ENCODE results near the gene RAD23A.
A peak's percentile ranks its signal among the peaks of the same experiment; 100 is the strongest.

Gene RAD23A

DNA sequence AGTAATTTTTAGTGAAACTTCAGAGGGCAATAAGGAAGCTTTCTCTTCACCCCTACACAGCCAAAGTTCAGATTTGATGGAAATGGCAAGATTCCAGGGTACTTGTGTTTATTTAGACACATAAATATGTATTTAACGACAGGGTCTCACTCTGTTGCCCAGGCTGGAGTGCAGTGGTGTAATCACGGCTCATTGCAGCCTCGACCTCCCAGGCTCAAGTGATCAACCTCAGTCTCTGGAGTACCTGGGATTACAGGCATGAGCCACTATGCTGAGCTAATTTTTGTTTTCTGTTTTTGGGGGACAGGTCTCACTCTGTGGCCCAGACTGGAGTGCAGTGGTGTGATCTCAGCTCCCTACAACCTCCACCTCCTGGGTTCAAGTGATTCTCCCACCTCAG is 24.6 kb upstream of the RAD23A start:
- TF ChIP-seq ZNF121 (tag by site-specific recombination; IDR thresholded peaks at IDR 0.05) (peak; percentile 93), ZNF664 (tag by site-specific recombination; IDR thresholded peaks at IDR 0.05) (0 out of 2 replicates have a peak, but pooled peaks have one; percentile 29), ZNF2 (tag by site-specific recombination; IDR thresholded peaks at IDR 0.05) (no peak), ZNF394 (tag by site-specific recombination; IDR thresholded peaks at IDR 0.05; ENCODE audit: borderline replicate concordance) (peak; percentile 27; the same call in 1 of the 2 replicates), GLIS1 (tag by site-specific recombination; IDR thresholded peaks at IDR 0.05) (peak; percentile 33; the same call in 1 of the 2 replicates)
- Histone ChIP-seq H3K4me1 (ENCODE audit: control insufficient read depth, insufficient read depth, low read length) (no peaks in the 10 kb centered on the region), H3K9me3 (ENCODE audit: control insufficient read depth, insufficient read depth, low read depth, low read length) (no peaks in the 10 kb centered on the region), H3K36me3 (ENCODE audit: control insufficient read depth in 2 of 2, insufficient read depth in 1 of 2, low read length in 2 of 2) (peaks cover 24 to 36% of the 10 kb centered on the region in 2 experiments; a peak in 2 of 3 replicates), H3K27ac (ENCODE audit: extremely low read depth, low read depth, low read length) (no peak overlapping the region), H3K4me3 (ENCODE audit: low read depth, low read length) (no peak overlapping the region)
- ChIA-PET POLR2A (interaction anchor here (1.9 to 3.0 kb wide), 2 partner anchors 12 to 30 kb away, joined by 12 to 18 read pairs; partner anchors contain the start of genes FARSA and GCDH), CTCF (interaction anchor here (0.6 to 1.4 kb wide), 3 partner anchors 12 to 44 kb away, joined by 3 to 7 read pairs (median 3); no protein-coding TSS in a partner anchor)

DNA sequence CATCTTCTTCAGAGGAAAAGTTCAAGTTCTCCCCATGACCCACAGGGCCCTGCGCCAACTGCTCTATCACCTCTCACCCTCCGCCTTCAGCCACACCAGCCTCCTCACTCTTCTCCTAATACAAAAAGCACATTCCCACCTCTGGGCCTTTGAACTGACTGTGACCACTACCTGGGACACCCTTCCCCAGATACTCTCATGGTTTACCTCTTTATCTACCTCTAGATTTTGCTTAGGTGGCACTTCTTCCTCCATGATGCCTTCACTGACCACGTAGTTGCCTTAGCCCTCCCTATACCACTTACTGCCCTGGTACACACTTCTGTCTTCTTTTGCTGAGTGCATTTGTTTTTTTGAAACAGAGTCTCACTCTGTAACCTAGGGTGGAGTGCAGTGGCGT is 22.7 kb upstream of the RAD23A start:
- no peaks in the 10 kb centered on the region for H3K4me1 ChIP-seq (ENCODE audit: control insufficient read depth, insufficient read depth, low read length)

DNA sequence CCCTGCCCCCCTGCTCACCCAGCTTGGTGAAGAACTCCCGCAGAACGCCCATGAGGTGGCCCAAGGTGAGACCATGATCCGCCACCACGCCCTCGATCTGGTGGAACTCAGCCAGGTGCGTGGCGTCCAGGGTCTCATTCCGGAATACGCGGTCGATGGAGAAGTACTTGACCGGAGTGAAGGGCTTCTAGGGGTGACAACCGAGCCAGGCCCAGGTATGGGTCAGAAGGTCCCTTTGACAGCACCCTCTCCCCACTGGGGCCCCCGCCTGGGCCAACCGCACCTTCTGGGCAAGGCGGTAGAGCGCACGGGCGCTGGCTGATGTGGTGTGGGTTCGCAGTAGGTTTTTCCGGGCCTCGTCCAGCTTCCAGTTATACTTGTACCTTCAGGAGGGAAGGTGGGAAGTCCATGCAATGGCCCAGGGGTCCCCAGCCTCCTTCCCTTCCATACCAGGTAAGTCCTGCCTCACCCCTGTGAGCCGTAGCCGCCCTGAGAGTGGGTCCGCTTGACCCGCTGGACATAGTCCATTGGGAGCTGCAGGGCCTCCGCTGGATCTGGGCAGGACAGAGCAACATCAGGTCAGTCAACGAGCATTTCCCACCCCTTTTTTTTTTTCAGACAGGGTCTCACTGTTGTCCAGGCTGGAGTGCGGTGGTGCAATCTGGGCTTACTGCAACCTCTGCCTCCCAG is 20.9 kb upstream of the RAD23A start:
- Histone ChIP-seq H3K9me3 (ENCODE audit: control insufficient read depth, insufficient read depth, low read depth, low read length) (no peaks in the 10 kb centered on the region), H3K36me3 (ENCODE audit: control insufficient read depth in 2 of 2, insufficient read depth in 1 of 2, low read length in 2 of 2) (peaks cover 45 to 69% of the 10 kb centered on the region in 2 experiments), H3K4me3 (ENCODE audit: low read depth, low read length) (no peak overlapping the region), H3K27ac (ENCODE audit: extremely low read depth, low read depth, low read length) (no peak overlapping the region), H3K4me1 (ENCODE audit: control insufficient read depth, insufficient read depth, low read length) (no peaks in the 10 kb centered on the region)
- CTCF ChIA-PET: interaction anchor here (0.7 kb wide), 1 partner anchor 68 kb away, joined by 3 read pairs; no protein-coding TSS in a partner anchor
- TF ChIP-seq SETDB1 (IDR thresholded peaks at IDR 0.05; ENCODE audit: insufficient read length, low read length): no peak
- POLR2A ChIA-PET: no interaction called here

More for the DNA sequence above, 22.7 kb upstream of the RAD23A start:
- no peak overlapping the region for H3K4me3 ChIP-seq (ENCODE audit: low read depth, low read length)
- no peak overlapping the region for H3K27ac ChIP-seq (ENCODE audit: extremely low read depth, low read depth, low read length)
- CTCF ChIA-PET: no interaction called here
- POLR2A ChIA-PET: interaction anchor here (0.6 to 1.7 kb wide), 2 partner anchors 10 to 210 kb away, joined by 3 to 8 read pairs; partner anchors contain the start of gene FARSA
- H3K36me3 ChIP-seq (ENCODE audit: control insufficient read depth in 2 of 2, insufficient read depth in 1 of 2, low read length in 2 of 2): peaks cover 33 to 51% of the 10 kb centered on the region in 2 experiments; a peak in 2 of 3 replicates
- no peaks in the 10 kb centered on the region for H3K9me3 ChIP-seq (ENCODE audit: control insufficient read depth, insufficient read depth, low read depth, low read length)
- TF ChIP-seq ZNF211 (tag by site-specific recombination; IDR thresholded peaks at IDR 0.05; ENCODE audit: low read depth) (no peak), ZNF623 (tag by site-specific recombination; IDR thresholded peaks at IDR 0.05) (peak; percentile 64), ZNF426 (tag by site-specific recombination; IDR thresholded peaks at IDR 0.05) (no peak), ZNF133 (tag by site-specific recombination; IDR thresholded peaks at IDR 0.05) (no peak)
- TF ChIP-seq, protein P1, sequence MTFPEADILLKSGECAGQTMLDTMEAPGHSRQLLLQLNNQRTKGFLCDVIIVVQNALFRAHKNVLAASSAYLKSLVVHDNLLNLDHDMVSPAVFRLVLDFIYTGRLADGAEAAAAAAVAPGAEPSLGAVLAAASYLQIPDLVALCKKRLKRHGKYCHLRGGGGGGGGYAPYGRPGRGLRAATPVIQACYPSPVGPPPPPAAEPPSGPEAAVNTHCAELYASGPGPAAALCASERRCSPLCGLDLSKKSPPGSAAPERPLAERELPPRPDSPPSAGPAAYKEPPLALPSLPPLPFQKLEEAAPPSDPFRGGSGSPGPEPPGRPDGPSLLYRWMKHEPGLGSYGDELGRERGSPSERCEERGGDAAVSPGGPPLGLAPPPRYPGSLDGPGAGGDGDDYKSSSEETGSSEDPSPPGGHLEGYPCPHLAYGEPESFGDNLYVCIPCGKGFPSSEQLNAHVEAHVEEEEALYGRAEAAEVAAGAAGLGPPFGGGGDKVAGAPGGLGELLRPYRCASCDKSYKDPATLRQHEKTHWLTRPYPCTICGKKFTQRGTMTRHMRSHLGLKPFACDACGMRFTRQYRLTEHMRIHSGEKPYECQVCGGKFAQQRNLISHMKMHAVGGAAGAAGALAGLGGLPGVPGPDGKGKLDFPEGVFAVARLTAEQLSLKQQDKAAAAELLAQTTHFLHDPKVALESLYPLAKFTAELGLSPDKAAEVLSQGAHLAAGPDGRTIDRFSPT (tag by site-specific recombination; IDR thresholded peaks at IDR 0.05): 0 out of 2 replicates have a peak, but pooled peaks have one; percentile 12

DNA sequence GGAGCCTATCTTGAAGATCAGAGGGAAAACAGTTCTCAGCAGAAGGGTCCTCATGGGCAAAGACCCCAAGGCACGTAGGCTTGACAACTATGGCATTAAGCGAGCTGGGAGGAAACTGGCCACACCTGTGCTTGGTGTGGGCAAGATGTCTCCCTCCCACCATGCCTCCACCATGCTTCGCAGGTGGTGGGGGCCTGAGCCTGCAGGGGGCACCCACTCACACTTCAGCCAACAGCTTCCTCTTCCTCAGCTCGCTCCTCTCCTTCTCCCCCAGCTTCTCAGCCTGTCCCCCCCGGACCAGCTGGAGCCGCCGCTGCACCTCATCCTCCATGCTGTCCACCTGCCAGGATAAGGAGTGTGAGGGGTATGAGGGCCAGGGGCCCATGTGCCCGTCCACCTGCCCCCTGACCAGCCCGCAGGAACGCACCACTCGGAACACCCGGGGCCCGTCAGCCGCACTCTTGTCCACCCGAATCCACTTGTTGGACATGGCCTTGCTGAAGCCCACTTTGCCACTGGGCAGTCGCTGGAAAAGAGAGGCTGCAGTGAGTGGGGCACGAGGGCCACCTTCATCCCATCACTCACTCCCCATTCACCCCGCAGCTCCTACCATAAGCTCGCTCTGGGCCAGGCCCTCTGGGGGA is 15.5 kb upstream of the RAD23A start:
- no peak overlapping the region for H3K27ac ChIP-seq (ENCODE audit: extremely low read depth, low read depth, low read length)
- no peaks in the 10 kb centered on the region for H3K9me3 ChIP-seq (ENCODE audit: control insufficient read depth, insufficient read depth, low read depth, low read length)
- H3K36me3 ChIP-seq (ENCODE audit: control insufficient read depth in 2 of 2, insufficient read depth in 1 of 2, low read length in 2 of 2): peaks cover 43 to 55% of the 10 kb centered on the region in 2 experiments
- no peak overlapping the region for H3K4me3 ChIP-seq (ENCODE audit: low read depth, low read length)
- POLR2A ChIA-PET: interaction anchor here (1.6 kb wide), 1 partner anchor 11 kb away, joined by 8 read pairs; the partner anchor contains the start of gene SYCE2
- CTCF ChIA-PET: interaction anchor here (0.6 to 0.9 kb wide), 3 partner anchors 25 to 35 kb away, joined by 3 read pairs; no protein-coding TSS in a partner anchor
- H3K4me1 ChIP-seq (ENCODE audit: control insufficient read depth, insufficient read depth, low read length): no peaks in the 10 kb centered on the region; the same call in 1 of the 2 replicates
- peak; percentile 42; the same call in 1 of the 2 replicates for TF ChIP-seq SCRT1 (tag by site-specific recombination; IDR thresholded peaks at IDR 0.05; ENCODE audit: borderline replicate concordance)
- TF ChIP-seq GLIS2 (tag by site-specific recombination; IDR thresholded peaks at IDR 0.05): 0 out of 2 replicates have a peak, but pooled peaks have one; percentile 36
- TF ChIP-seq, protein P2, sequence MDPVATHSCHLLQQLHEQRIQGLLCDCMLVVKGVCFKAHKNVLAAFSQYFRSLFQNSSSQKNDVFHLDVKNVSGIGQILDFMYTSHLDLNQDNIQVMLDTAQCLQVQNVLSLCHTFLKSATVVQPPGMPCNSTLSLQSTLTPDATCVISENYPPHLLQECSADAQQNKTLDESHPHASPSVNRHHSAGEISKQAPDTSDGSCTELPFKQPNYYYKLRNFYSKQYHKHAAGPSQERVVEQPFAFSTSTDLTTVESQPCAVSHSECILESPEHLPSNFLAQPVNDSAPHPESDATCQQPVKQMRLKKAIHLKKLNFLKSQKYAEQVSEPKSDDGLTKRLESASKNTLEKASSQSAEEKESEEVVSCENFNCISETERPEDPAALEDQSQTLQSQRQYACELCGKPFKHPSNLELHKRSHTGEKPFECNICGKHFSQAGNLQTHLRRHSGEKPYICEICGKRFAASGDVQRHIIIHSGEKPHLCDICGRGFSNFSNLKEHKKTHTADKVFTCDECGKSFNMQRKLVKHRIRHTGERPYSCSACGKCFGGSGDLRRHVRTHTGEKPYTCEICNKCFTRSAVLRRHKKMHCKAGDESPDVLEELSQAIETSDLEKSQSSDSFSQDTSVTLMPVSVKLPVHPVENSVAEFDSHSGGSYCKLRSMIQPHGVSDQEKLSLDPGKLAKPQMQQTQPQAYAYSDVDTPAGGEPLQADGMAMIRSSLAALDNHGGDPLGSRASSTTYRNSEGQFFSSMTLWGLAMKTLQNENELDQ (tag by site-specific recombination; IDR thresholded peaks at IDR 0.05; ENCODE audit: low read depth): no peak
- TF ChIP-seq, protein P3, sequence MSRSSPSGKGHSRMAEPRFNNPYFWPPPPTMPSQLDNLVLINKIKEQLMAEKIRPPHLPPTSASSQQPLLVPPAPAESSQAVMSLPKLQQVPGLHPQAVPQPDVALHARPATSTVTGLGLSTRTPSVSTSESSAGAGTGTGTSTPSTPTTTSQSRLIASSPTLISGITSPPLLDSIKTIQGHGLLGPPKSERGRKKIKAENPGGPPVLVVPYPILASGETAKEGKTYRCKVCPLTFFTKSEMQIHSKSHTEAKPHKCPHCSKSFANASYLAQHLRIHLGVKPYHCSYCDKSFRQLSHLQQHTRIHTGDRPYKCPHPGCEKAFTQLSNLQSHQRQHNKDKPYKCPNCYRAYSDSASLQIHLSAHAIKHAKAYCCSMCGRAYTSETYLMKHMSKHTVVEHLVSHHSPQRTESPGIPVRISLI (tag by site-specific recombination; IDR thresholded peaks at IDR 0.05): no peak
- TF ChIP-seq, protein P4, sequence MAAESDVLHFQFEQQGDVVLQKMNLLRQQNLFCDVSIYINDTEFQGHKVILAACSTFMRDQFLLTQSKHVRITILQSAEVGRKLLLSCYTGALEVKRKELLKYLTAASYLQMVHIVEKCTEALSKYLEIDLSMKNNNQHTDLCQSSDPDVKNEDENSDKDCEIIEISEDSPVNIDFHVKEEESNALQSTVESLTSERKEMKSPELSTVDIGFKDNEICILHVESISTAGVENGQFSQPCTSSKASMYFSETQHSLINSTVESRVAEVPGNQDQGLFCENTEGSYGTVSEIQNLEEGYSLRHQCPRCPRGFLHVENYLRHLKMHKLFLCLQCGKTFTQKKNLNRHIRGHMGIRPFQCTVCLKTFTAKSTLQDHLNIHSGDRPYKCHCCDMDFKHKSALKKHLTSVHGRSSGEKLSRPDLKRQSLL (tag by site-specific recombination; IDR thresholded peaks at IDR 0.05): no peak
- TF ChIP-seq ZIC2 (tag by site-specific recombination; IDR thresholded peaks at IDR 0.05): no peak

Data from HEK293 (cell line).